ENCODE results near the gene RBMX. TPM values are rescaled to one million over a fixed set of nuclear protein-coding genes. Genes with fewer than 3 reads are reported as not detected.

The RBMX gene
- total RNA-seq (ENCODE audit: low replicate concordance), result 80.0 and 116 TPM in 2 replicates

GRCh38 chrX:136880452-136881013, at the start of gene RBMX:
TSS of gene RBMX (minus strand) at chrX:136880725. CDS start at chrX:136879427, 1,298 bp downstream.

Other genes with a start within 250 kb of the RBMX start
- not detected in 2 replicates for gene CD40LG, start 232.6 kb downstream of the RBMX start, total RNA-seq (ENCODE audit: low replicate concordance)
- gene ARHGEF6, start 99.8 kb downstream of the RBMX start, total RNA-seq (ENCODE audit: low replicate concordance), result 4.3 and 9.4 TPM in 2 replicates
- gene GPR101, start 153.3 kb upstream of the RBMX start, total RNA-seq (ENCODE audit: low replicate concordance), result not detected in 2 replicates

Measured in smooth muscle cell of the coronary artery (primary cell).